Endothelial cell of umbilical vein (primary cell): ENCODE measurements around the gene TBC1D14. TPM values are rescaled to one million over a fixed set of nuclear protein-coding genes. Genes with fewer than 3 reads are reported as not detected.

Source experiments
- BruUV-seq: library from RNA; stranded (reverse); fragments of 400-500 nt; replicated peaks from 2 replicates; lab custom pipeline; 2021; lab: Mats Ljungman, UMichigan
- CTCF ChIA-PET: fragments of 300-600, 350-600 bp; sonication (Branson Sonifier 250); formaldehyde crosslinking; loops from one replicate; lab custom pipeline; 2021; ENCODE audit warnings: antibody characterized with exemption, inconsistent platforms; lab: Charles Lee
- POLR2A ChIA-PET: fragments of 300-600, 350-600 bp; sonication (Branson Sonifier 250); formaldehyde crosslinking; loops from one replicate; lab custom pipeline; 2021; ENCODE audit warnings: antibody characterized with exemption, inconsistent platforms; lab: Charles Lee
- DNase-seq: peaks from one replicate; pipeline ENCODE4 v3.0.0-alpha.2; 2011; ENCODE audit warnings: low read depth, low spot score
- FAIRE-seq: peaks from 2 replicates; lab custom pipeline; 2011; peaks lifted over from hg19 to GRCh38; lab: Jason Lieb, UNC
- H2AFZ ChIP-seq: 2 replicates; pipeline ENCODE4 v1.6.0; 2012; ENCODE audit warnings: low read depth, low read length, control low read depth, inconsistent platforms
- H3K27ac ChIP-seq: 2 replicates; pipeline ENCODE4 v1.5.1; 2011; ENCODE audit warnings: low read depth, mild to moderate bottlenecking, control low read depth, low read length, moderate library complexity; ENCODE audit not compliant: insufficient read depth
- H3K27me3 ChIP-seq, 2 experiments: 2 replicates each; pipeline versions ENCODE4 v1.6.0 to v1.6.1; 2011; ENCODE audit warnings: low read length in 2 of 2, mixed read lengths in 1 of 2; ENCODE audit not compliant: control insufficient read depth in 2 of 2, insufficient read depth in 2 of 2
- H3K36me3 ChIP-seq, 2 experiments: 2 replicates in 1 of 2; 3 replicates in 1 of 2; pipeline ENCODE4 v1.5.1; 2011; ENCODE audit warnings: low read length in 2 of 2, mild to moderate bottlenecking in 1 of 2, moderate library complexity in 1 of 2; ENCODE audit not compliant: control insufficient read depth in 2 of 2, insufficient read depth in 2 of 2; ENCODE audit errors: extremely low read depth in 1 of 2
- H3K4me1 ChIP-seq: 3 replicates; pipeline ENCODE4 v1.5.1; 2011; ENCODE audit warnings: mild to moderate bottlenecking, low read length; ENCODE audit not compliant: control insufficient read depth, insufficient read depth; ENCODE audit errors: extremely low read depth
- H3K4me2 ChIP-seq: 2 replicates; pipeline ENCODE4 v1.6.1; 2011; ENCODE audit warnings: low read length, control low read depth, mixed read lengths; ENCODE audit not compliant: insufficient read depth
- H3K4me3 ChIP-seq, 3 experiments: fragments of 200-600 bp in 1 of 3; sonication (generic), shearing (Covaris generic) in 1 of 3; replicated peaks in 1 of 3; 2 replicates each; pipeline ENCODE4 v1.5.1; 2011 to 2016; ENCODE audit warnings: control low read depth in 3 of 3, low read length in 3 of 3, mild to moderate bottlenecking in 2 of 3, inconsistent platforms in 1 of 3, low read depth in 1 of 3, moderate library complexity in 1 of 3; ENCODE audit not compliant: insufficient read depth in 1 of 3
- H3K79me2 ChIP-seq: 2 replicates; pipeline ENCODE4 v1.6.0; 2012; ENCODE audit warnings: low read length, inconsistent platforms; ENCODE audit not compliant: control insufficient read depth, insufficient read depth
- H3K9ac ChIP-seq: replicated peaks from 2 replicates; pipeline ENCODE3; 2011; ENCODE audit warnings: low read length, control low read depth; ENCODE audit not compliant: insufficient read depth; ENCODE audit errors: extremely low read depth
- H3K9me1 ChIP-seq: replicated peaks from 3 replicates; pipeline ENCODE4 v1.6.0; 2011; ENCODE audit warnings: mild to moderate bottlenecking, low read length; ENCODE audit not compliant: control insufficient read depth, insufficient read depth; ENCODE audit errors: extremely low read depth
- H3K9me3 ChIP-seq: replicated peaks from 2 replicates; pipeline ENCODE4 v1.5.1; 2012; ENCODE audit warnings: low read length, inconsistent platforms; ENCODE audit not compliant: control insufficient read depth, insufficient read depth
- H4K20me1 ChIP-seq: replicated peaks from 2 replicates; pipeline ENCODE3; 2011; ENCODE audit warnings: mild to moderate bottlenecking, low read length; ENCODE audit not compliant: control insufficient read depth, insufficient read depth; ENCODE audit errors: extremely low read depth
- CTCF ChIP-seq, 2 donors: IDR thresholded peaks; 1 replicate in 1 of 2; 2 replicates in 1 of 2; pipeline ENCODE4 v1.5.1; 2011; ENCODE audit warnings: low read length in 2 of 2, mild to moderate bottlenecking in 2 of 2, moderate library complexity in 2 of 2, control low read depth in 1 of 2, inconsistent platforms in 1 of 2, low read depth in 1 of 2; ENCODE audit not compliant: insufficient read depth in 1 of 2; ENCODE audit errors: extremely low read depth in 1 of 2
- EZH2 ChIP-seq: IDR thresholded peaks from 2 replicates; pipeline ENCODE4 v1.6.1; 2012; ENCODE audit warnings: borderline replicate concordance, low read depth, mild to moderate bottlenecking, moderate library complexity, low read length, inconsistent platforms; ENCODE audit not compliant: severe bottlenecking
- FOS ChIP-seq: IDR thresholded peaks from 2 replicates; pipeline ENCODE4 v1.6.1; 2011; ENCODE audit warnings: mild to moderate bottlenecking, low read length, moderate library complexity, borderline replicate concordance; ENCODE audit not compliant: insufficient read depth
- GATA2 ChIP-seq: IDR thresholded peaks from 2 replicates; pipeline ENCODE4 v1.7.0; 2011; ENCODE audit warnings: low read depth, mild to moderate bottlenecking, moderate library complexity, mixed read lengths, low read length; ENCODE audit not compliant: insufficient read length, insufficient read depth
- JUN ChIP-seq: IDR thresholded peaks from 2 replicates; pipeline ENCODE4 v1.6.1; 2011; ENCODE audit warnings: borderline replicate concordance, low read depth; ENCODE audit not compliant: insufficient read length, insufficient read depth
- MAX ChIP-seq: IDR thresholded peaks from 2 replicates; pipeline ENCODE4 v1.6.1; 2011; ENCODE audit not compliant: insufficient read depth, insufficient read length
- MYC ChIP-seq: IDR thresholded peaks from one replicate; pipeline ENCODE4 v1.6.1; 2011; ENCODE audit warnings: mild to moderate bottlenecking, low read depth, low read length
- POLR2A ChIP-seq: IDR thresholded peaks from 2 replicates; pipeline ENCODE4 v1.6.1; 2012; ENCODE audit warnings: low read depth, mild to moderate bottlenecking, control low read depth, low read length
- POLR2AphosphoS5 ChIP-seq: IDR thresholded peaks from 2 replicates; pipeline ENCODE4 v1.6.1; 2012; ENCODE audit warnings: low read depth, mild to moderate bottlenecking, control low read depth, low read length, moderate library complexity; ENCODE audit not compliant: insufficient read depth
- dilution Hi-C: fragments of 300-500 bp; cut with MboI; formaldehyde crosslinking; loops from one replicate; pipeline ENCODE4 v1.15.0; 2019; ENCODE audit warnings: low sequenced_read_pairs; ENCODE audit not compliant: extremely low pct_ligation_motif_present
- intact Hi-C: fragments of 100-400 bp; cut with micrococcal nuclease; formaldehyde crosslinking; loops from one replicate; pipeline ENCODE4 v1.10.0; 2022
- polyA plus RNA-seq, 4 experiments: library from polyadenylated mRNA; depleted of rRNA in 3 of 4; stranded (reverse) in 3 of 4; unstranded in 1 of 4; fragments of >200 nt; gene quantifications; 2 replicates each; pipeline versions ENCODE4 v1.2.1 to v1.2.3, GENCODE V29; 2011 to 2012; ENCODE audit warnings: missing spikeins in 1 of 4
- total RNA-seq: library from RNA; stranded (reverse); gene quantifications from 2 replicates; pipeline ENCODE4 v1.2.3, GENCODE V29; 2021

TBC1D14 gene
- total and polyA plus RNA-seq, 2 donors (not counting 3 experiments of a cell fraction or from before 2014, with no cell fraction given) = 23.7 to 24.8 TPM

GRCh38 chr4:6894528-6895498 lies 14.8 kb upstream of the TBC1D14 start:
- dilution Hi-C loops (no loop called here), intact Hi-C loops (no loop called here)
- Histone ChIP-seq H3K79me2 (no peaks in the 10 kb centered on the region), H3K4me1 (no peaks in the 10 kb centered on the region), H3K27me3 (no peaks in the 10 kb centered on the region), H3K4me2 (no peak overlapping the region), H3K27ac (no peak overlapping the region), H3K9ac (no peak overlapping the region), H3K4me3 (no peak overlapping the region), H3K9me3 (no peaks in the 10 kb centered on the region), H2AFZ (no peak overlapping the region), H3K36me3 (no peaks in the 10 kb centered on the region), H3K9me1 (no peaks in the 10 kb centered on the region), H4K20me1 (no peaks in the 10 kb centered on the region)
- BruUV-seq = no TSS peak
- ChIA-PET POLR2A (no interaction called here), CTCF (interaction anchor here (1.2 kb wide), 1 partner anchor 10 kb away, joined by 3 read pairs; no protein-coding TSS in a partner anchor)
- DNase-seq = no peak
- TF ChIP-seq GATA2 (no peak), EZH2 (no peak), MAX (no peak), MYC (no peak), CTCF (IDR thresholded peaks at IDR 0.05; ENCODE audit: extremely low read depth in 1 of 2, insufficient read depth in 1 of 2, low read depth in 1 of 2, low read length in 2 of 2) (no peak), FOS (no peak), JUN (no peak), POLR2AphosphoS5 (no peak), POLR2A (no peak)
- FAIRE-seq = no peak
